Osteoblast (primary cell): ENCODE data around the gene PPHLN1. TPM values are rescaled to one million over a fixed set of nuclear protein-coding genes. Genes with fewer than 3 reads are reported as not detected.
A peak's percentile ranks its signal among the peaks of the same experiment; 100 is the strongest.

Experiments
- DNase-seq: peaks from one replicate; pipeline ENCODE4 v3.0.0; 2011; ENCODE audit warnings: low spot score, mixed read lengths; ENCODE audit not compliant: insufficient read length; ENCODE audit errors: missing footprints
- H2AFZ ChIP-seq: 2 replicates; pipeline ENCODE4 v1.6.0; 2011; ENCODE audit warnings: mild to moderate bottlenecking, low read length
- H3K27ac ChIP-seq: 2 replicates; pipeline ENCODE4 v1.5.1; 2011; ENCODE audit warnings: mild to moderate bottlenecking, low read depth, low read length, moderate library complexity
- H3K27me3 ChIP-seq: 2 replicates; pipeline ENCODE4 v1.6.0; 2012; ENCODE audit warnings: mild to moderate bottlenecking, control low read depth, inconsistent platforms, low read length, moderate library complexity; ENCODE audit not compliant: insufficient read depth
- H3K36me3 ChIP-seq: 2 replicates; pipeline ENCODE4 v1.5.1; 2011; ENCODE audit warnings: mild to moderate bottlenecking, low read length, control low read depth, moderate library complexity; ENCODE audit not compliant: insufficient read depth
- H3K4me1 ChIP-seq: 2 replicates; pipeline ENCODE4 v1.5.1; 2011; ENCODE audit warnings: mild to moderate bottlenecking, low read length, control low read depth, moderate library complexity; ENCODE audit not compliant: insufficient read depth
- H3K4me2 ChIP-seq: 2 replicates; pipeline ENCODE4 v1.6.0; 2011; ENCODE audit warnings: mild to moderate bottlenecking, low read length; ENCODE audit not compliant: insufficient read depth
- H3K4me3 ChIP-seq: fragments of 200-600 bp; sonication (generic); 3 replicates; pipeline ENCODE4 v1.5.1; 2012; ENCODE audit warnings: mild to moderate bottlenecking, low read length, inconsistent platforms; ENCODE audit not compliant: insufficient read depth
- H3K79me2 ChIP-seq: 2 replicates; pipeline ENCODE4 v1.6.0; 2012; ENCODE audit warnings: mild to moderate bottlenecking, low read length, control low read depth, inconsistent platforms; ENCODE audit not compliant: insufficient read depth
- H3K9me3 ChIP-seq: 2 replicates; pipeline ENCODE4 v1.5.1; 2011; ENCODE audit warnings: low read depth, low read length, control low read depth
- H4K20me1 ChIP-seq: 2 replicates; pipeline ENCODE4 v1.6.0; 2012; ENCODE audit warnings: mild to moderate bottlenecking, low read length, control low read depth; ENCODE audit not compliant: insufficient read depth
- CTCF ChIP-seq: IDR thresholded peaks from 2 replicates; pipeline ENCODE4 v1.5.1; 2011; ENCODE audit warnings: mild to moderate bottlenecking, low read depth, low read length, moderate library complexity; ENCODE audit errors: extremely low read depth
- total RNA-seq: library from RNA; depleted of rRNA; stranded (reverse); fragments of >200 nt; gene quantifications from 2 replicates; pipeline ENCODE4 v1.2.3, GENCODE V29; 2012

The PPHLN1 gene
- total RNA-seq, 1 donor, result 70.9 TPM

GRCh38 chr12:42472376-42472775 lies 146.4 kb downstream of the PPHLN1 start:
- no peak for DNase-seq
- Histone ChIP-seq H3K4me1 (peaks cover 27% of the 10 kb centered on the region), H4K20me1 (peaks cover 32% of the 10 kb centered on the region), H3K27ac (peak overlapping the region; percentile 21), H3K4me3 (no peak overlapping the region), H3K9me3 (no peaks in the 10 kb centered on the region), H3K27me3 (no peaks in the 10 kb centered on the region), H2AFZ (no peak overlapping the region), H3K79me2 (peaks cover 53% of the 10 kb centered on the region), H3K36me3 (peaks cover 45% of the 10 kb centered on the region), H3K4me2 (no peak overlapping the region)
- TF ChIP-seq CTCF, result no peak

GRCh38 chr12:42473130-42473529 lies 147.2 kb downstream of the PPHLN1 start:
- H3K9me3 ChIP-seq, result no peaks in the 10 kb centered on the region
- DNase-seq, result peak; percentile 78
- peaks cover 29% of the 10 kb centered on the region for H3K4me1 ChIP-seq
- no peaks in the 10 kb centered on the region for H3K27me3 ChIP-seq
- no peak overlapping the region for H3K4me3 ChIP-seq
- peaks cover 40% of the 10 kb centered on the region for H3K36me3 ChIP-seq
- peak overlapping the region; percentile 21 for H3K27ac ChIP-seq
- peaks cover 37% of the 10 kb centered on the region for H4K20me1 ChIP-seq
- no peak overlapping the region for H3K4me2 ChIP-seq
- peaks cover 60% of the 10 kb centered on the region for H3K79me2 ChIP-seq
- no peak overlapping the region for H2AFZ ChIP-seq
- TF ChIP-seq CTCF, result no peak

- H3K9me3 ChIP-seq, result no peaks in the 10 kb centered on the region
- peaks cover 31% of the 10 kb centered on the region for H3K4me1 ChIP-seq
- H3K4me2 ChIP-seq, result no peak overlapping the region
- H3K27ac ChIP-seq, result peak overlapping the region; percentile 21
- no peak for DNase-seq
- peaks cover 64% of the 10 kb centered on the region for H3K79me2 ChIP-seq
- peaks cover 41% of the 10 kb centered on the region for H4K20me1 ChIP-seq
- H3K4me3 ChIP-seq, result no peak overlapping the region
- no peak for TF ChIP-seq CTCF
- H3K36me3 ChIP-seq, result peaks cover 36% of the 10 kb centered on the region
- H2AFZ ChIP-seq, result no peak overlapping the region
- H3K27me3 ChIP-seq, result no peaks in the 10 kb centered on the region
Measured at GRCh38 chr12:42473561-42473960, 147.6 kb downstream of the PPHLN1 start.

- H3K27ac ChIP-seq, result no peak overlapping the region
- no peak for TF ChIP-seq CTCF
- no peaks in the 10 kb centered on the region for H3K9me3 ChIP-seq
- peaks cover 28% of the 10 kb centered on the region for H3K36me3 ChIP-seq
- H3K79me2 ChIP-seq, result peaks cover 72% of the 10 kb centered on the region
- no peaks in the 10 kb centered on the region for H3K27me3 ChIP-seq
- H2AFZ ChIP-seq, result no peak overlapping the region
- H3K4me2 ChIP-seq, result no peak overlapping the region
- H4K20me1 ChIP-seq, result peaks cover 48% of the 10 kb centered on the region
- no peak for DNase-seq
- H3K4me3 ChIP-seq, result no peak overlapping the region
- peaks cover 31% of the 10 kb centered on the region for H3K4me1 ChIP-seq
Measured at GRCh38 chr12:42474391-42474790, 148.4 kb downstream of the PPHLN1 start.
